ENCODE results near the gene CYFIP2. TPM values are rescaled to one million over a fixed set of nuclear protein-coding genes. Genes with fewer than 3 reads are reported as not detected.

The CYFIP2 gene
- total and polyA plus RNA-seq, 2 experiments from 2014 or later: 2.2 to 5.9 TPM

- Histone ChIP-seq H3K27me3 (replicated peaks; ENCODE audit: insufficient read depth) (no peaks in the 10 kb centered on the region), H3K79me2 (ENCODE audit: insufficient read depth) (no peaks in the 10 kb centered on the region), H3F3A (ENCODE audit: insufficient read depth) (peaks cover 7% of the 10 kb centered on the region), H3K4me2 (ENCODE audit: unreplicated experiment) (no peak overlapping the region), H3K4me1 (ENCODE audit: insufficient read depth) (peaks cover 7% of the 10 kb centered on the region), H3K4me3 (no peak overlapping the region), H3K9ac (no peak overlapping the region), H3K9me3 (ENCODE audit: low read depth) (no peaks in the 10 kb centered on the region), H2AFZ (no peak overlapping the region), H3K27ac (no peak overlapping the region), H3K36me3 (ENCODE audit: low read depth) (no peaks in the 10 kb centered on the region), H3K9me2 (ENCODE audit: insufficient read depth) (no peaks in the 10 kb centered on the region), H4K20me1 (ENCODE audit: insufficient read depth) (no peaks in the 10 kb centered on the region)
- 79 to 95% methylated on average over 1 of the region's 1 CpG for WGBS, 2 experiments (ENCODE audit: low coverage in 1 of 2, low lambda C conversion rate in 2 of 2, missing lambda C conversion rate in 2 of 2)
- TF ChIP-seq EZH2phosphoT487 (IDR thresholded peaks at IDR 0.05; ENCODE audit: insufficient read depth, low read depth) (no peak), EZH2 (IDR thresholded peaks at IDR 0.05; ENCODE audit: insufficient read depth, poor library complexity, severe bottlenecking) (no peak)
- in situ Hi-C loops (cut with MboI): no loop called here
- no peak for DNase-seq
These were observed 29.3 kb downstream of the CYFIP2 start for GRCh38 chr5:157295247-157295646.

GRCh38 chr5:157300564-157300963 is 34.6 kb downstream of the CYFIP2 start:
- H3K4me3 ChIP-seq: no peak overlapping the region
- H3K4me1 ChIP-seq (ENCODE audit: insufficient read depth): no peaks in the 10 kb centered on the region
- no peak overlapping the region for H3K9ac ChIP-seq
- H3K27ac ChIP-seq: no peak overlapping the region
- H3K4me2 ChIP-seq (ENCODE audit: unreplicated experiment): no peak overlapping the region
- no peaks in the 10 kb centered on the region for H3K79me2 ChIP-seq (ENCODE audit: insufficient read depth)
- no peaks in the 10 kb centered on the region for H4K20me1 ChIP-seq (ENCODE audit: insufficient read depth)
- H3K36me3 ChIP-seq (ENCODE audit: low read depth): no peaks in the 10 kb centered on the region
- in situ Hi-C loops (cut with MboI): no loop called here
- no peak for TF ChIP-seq EZH2 (IDR thresholded peaks at IDR 0.05; ENCODE audit: insufficient read depth, poor library complexity, severe bottlenecking)
- TF ChIP-seq EZH2phosphoT487 (IDR thresholded peaks at IDR 0.05; ENCODE audit: insufficient read depth, low read depth): no peak
- no peak overlapping the region for H2AFZ ChIP-seq
- no peaks in the 10 kb centered on the region for H3K27me3 ChIP-seq (replicated peaks; ENCODE audit: insufficient read depth)
- no peaks in the 10 kb centered on the region for H3K9me3 ChIP-seq (ENCODE audit: low read depth)
- no peaks in the 10 kb centered on the region for H3K9me2 ChIP-seq (ENCODE audit: insufficient read depth)
- no peak for DNase-seq
- 82 to 95% methylated on average over 9 to 10 of the region's 10 CpGs for WGBS, 2 experiments (ENCODE audit: low coverage in 1 of 2, low lambda C conversion rate in 2 of 2, missing lambda C conversion rate in 2 of 2)
- H3F3A ChIP-seq (ENCODE audit: insufficient read depth): no peaks in the 10 kb centered on the region

DNA sequence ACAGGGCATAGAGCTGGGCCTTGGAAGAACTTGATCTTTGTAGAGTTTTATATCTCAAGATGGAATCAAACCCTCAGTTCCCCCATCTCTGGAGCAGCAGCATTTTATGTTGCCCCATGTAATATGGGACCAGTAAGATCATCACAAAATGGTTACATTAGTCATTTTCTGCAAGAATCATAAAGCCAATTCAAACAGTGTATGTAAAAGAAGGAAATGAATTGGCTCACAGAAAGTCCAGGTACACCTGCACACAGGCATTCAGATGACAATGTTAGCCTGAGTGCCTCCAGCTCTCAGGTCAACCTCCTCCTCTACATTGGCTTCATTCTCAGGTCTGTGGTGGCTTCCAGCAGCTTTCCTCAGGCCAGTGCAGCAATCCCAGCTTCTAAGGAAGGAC is 35.1 kb downstream of the CYFIP2 start:
- Histone ChIP-seq H4K20me1 (ENCODE audit: insufficient read depth) (no peaks in the 10 kb centered on the region), H3K27me3 (replicated peaks; ENCODE audit: insufficient read depth) (no peaks in the 10 kb centered on the region), H3K9me3 (ENCODE audit: low read depth) (no peaks in the 10 kb centered on the region), H3K9ac (no peak overlapping the region), H3K9me2 (ENCODE audit: insufficient read depth) (no peaks in the 10 kb centered on the region), H2AFZ (no peak overlapping the region), H3K4me1 (ENCODE audit: insufficient read depth) (no peaks in the 10 kb centered on the region), H3K79me2 (ENCODE audit: insufficient read depth) (no peaks in the 10 kb centered on the region), H3K4me2 (ENCODE audit: unreplicated experiment) (no peak overlapping the region), H3K4me3 (no peak overlapping the region), H3F3A (ENCODE audit: insufficient read depth) (no peaks in the 10 kb centered on the region), H3K36me3 (ENCODE audit: low read depth) (no peaks in the 10 kb centered on the region), H3K27ac (no peak overlapping the region)
- in situ Hi-C loops (cut with MboI): no loop called here
- no peak for TF ChIP-seq EZH2phosphoT487 (IDR thresholded peaks at IDR 0.05; ENCODE audit: insufficient read depth, low read depth)
- TF ChIP-seq EZH2 (IDR thresholded peaks at IDR 0.05; ENCODE audit: insufficient read depth, poor library complexity, severe bottlenecking): no peak
- no peak for DNase-seq

DNA sequence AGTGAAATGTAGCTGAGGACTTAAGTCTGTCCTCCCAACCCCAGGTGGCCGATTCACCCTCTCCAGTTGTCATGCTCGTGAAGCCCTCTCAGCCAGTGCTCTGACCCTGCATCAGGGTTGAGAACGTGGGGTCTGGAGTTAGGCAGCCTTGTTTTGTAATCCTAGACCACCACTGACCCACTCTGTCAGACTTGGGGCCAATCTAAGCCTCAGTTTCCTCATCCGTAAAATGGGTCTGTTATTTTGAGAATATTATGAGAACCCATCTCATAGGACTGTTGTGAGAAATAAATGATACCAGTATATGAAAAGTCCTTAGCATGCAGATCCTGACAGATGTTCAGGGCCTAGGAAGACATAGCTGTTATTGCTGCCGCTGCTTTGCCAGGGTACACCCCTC is 37.1 kb downstream of the CYFIP2 start:
- H3K4me1 ChIP-seq (ENCODE audit: insufficient read depth): no peaks in the 10 kb centered on the region

More for the DNA sequence above, 37.1 kb downstream of the CYFIP2 start:
- no peaks in the 10 kb centered on the region for H3K27me3 ChIP-seq (replicated peaks; ENCODE audit: insufficient read depth)
- in situ Hi-C loops (cut with MboI): no loop called here
- no peaks in the 10 kb centered on the region for H4K20me1 ChIP-seq (ENCODE audit: insufficient read depth)
- H3K4me3 ChIP-seq: no peak overlapping the region
- no peaks in the 10 kb centered on the region for H3K9me3 ChIP-seq (ENCODE audit: low read depth)
- H3F3A ChIP-seq (ENCODE audit: insufficient read depth): no peaks in the 10 kb centered on the region
- no peaks in the 10 kb centered on the region for H3K9me2 ChIP-seq (ENCODE audit: insufficient read depth)
- no peak for DNase-seq
- TF ChIP-seq EZH2 (IDR thresholded peaks at IDR 0.05; ENCODE audit: insufficient read depth, poor library complexity, severe bottlenecking) (no peak), EZH2phosphoT487 (IDR thresholded peaks at IDR 0.05; ENCODE audit: insufficient read depth, low read depth) (no peak)
- H3K79me2 ChIP-seq (ENCODE audit: insufficient read depth): no peaks in the 10 kb centered on the region
- no peak overlapping the region for H3K9ac ChIP-seq
- WGBS, 2 experiments (ENCODE audit: low coverage in 1 of 2, low lambda C conversion rate in 2 of 2, missing lambda C conversion rate in 2 of 2): 88 to 90% methylated on average over 5 of the region's 5 CpGs
- H3K4me2 ChIP-seq (ENCODE audit: unreplicated experiment): no peak overlapping the region
- no peaks in the 10 kb centered on the region for H3K36me3 ChIP-seq (ENCODE audit: low read depth)
- H3K27ac ChIP-seq: no peak overlapping the region
- H2AFZ ChIP-seq: no peak overlapping the region
